Mesendoderm (in vitro differentiated cells): ENCODE measurements around the gene FRMD4A.

Source experiments
- DNase-seq: peaks from one replicate; pipeline ENCODE4 v3.0.0; 2013
- H2AK5ac ChIP-seq: 2 replicates; pipeline ENCODE4 v1.6.1; 2013; ENCODE audit warnings: low read length, inconsistent platforms
- H2BK120ac ChIP-seq: 2 replicates; pipeline ENCODE4 v1.6.1; 2013; ENCODE audit warnings: low read depth, mild to moderate bottlenecking, low read length, moderate library complexity, mixed read lengths
- H2BK15ac ChIP-seq: replicated peaks from 2 replicates; pipeline ENCODE4 v1.6.1; 2013; ENCODE audit warnings: low read depth, mild to moderate bottlenecking, moderate library complexity
- H2BK5ac ChIP-seq: 2 replicates; pipeline ENCODE4 v1.6.1; 2013; ENCODE audit warnings: low read length, inconsistent platforms
- H3K18ac ChIP-seq: 2 replicates; pipeline ENCODE4 v1.6.1; 2013; ENCODE audit warnings: mild to moderate bottlenecking, low read length, mixed read lengths
- H3K23ac ChIP-seq: one replicate; pipeline ENCODE4 v1.6.1; 2013; ENCODE audit warnings: low read length
- H3K27ac ChIP-seq: 2 replicates; pipeline ENCODE4 v1.5.1; 2013; ENCODE audit warnings: low read depth, mild to moderate bottlenecking, inconsistent platforms, low read length, moderate library complexity
- H3K27me3 ChIP-seq: 2 replicates; pipeline ENCODE4 v1.6.1; 2013; ENCODE audit warnings: low read length, control low read depth, mild to moderate bottlenecking, inconsistent platforms; ENCODE audit not compliant: insufficient read depth, poor library complexity
- H3K36me3 ChIP-seq: 2 replicates; pipeline ENCODE4 v1.6.1; 2013; ENCODE audit warnings: low read length, inconsistent platforms; ENCODE audit not compliant: control insufficient read depth, insufficient read depth
- H3K4ac ChIP-seq: one replicate; pipeline ENCODE4 v1.6.1; 2013; ENCODE audit warnings: low read depth, mild to moderate bottlenecking, low read length, moderate library complexity
- H3K4me1 ChIP-seq: 2 replicates; pipeline ENCODE4 v1.6.1; 2013; ENCODE audit warnings: low read depth, low read length, inconsistent platforms; ENCODE audit not compliant: control insufficient read depth
- H3K4me2 ChIP-seq: 2 replicates; pipeline ENCODE4 v1.6.1; 2013; ENCODE audit warnings: low read length
- H3K4me3 ChIP-seq: 2 replicates; pipeline ENCODE4 v1.5.1; 2013; ENCODE audit warnings: mild to moderate bottlenecking, low read length
- H3K56ac ChIP-seq: one replicate; pipeline ENCODE4 v1.6.1; 2013; ENCODE audit warnings: low read length
- H3K79me1 ChIP-seq: 2 replicates; pipeline ENCODE4 v1.6.1; 2013; ENCODE audit warnings: low read length, inconsistent platforms
- H3K79me2 ChIP-seq: 2 replicates; pipeline ENCODE4 v1.6.1; 2013; ENCODE audit warnings: mild to moderate bottlenecking, low read length; ENCODE audit not compliant: control insufficient read depth, insufficient read depth
- H3K9ac ChIP-seq: 2 replicates; pipeline ENCODE4 v1.6.1; 2013; ENCODE audit warnings: low read length, inconsistent platforms
- H4K5ac ChIP-seq: one replicate; pipeline ENCODE4 v1.6.1; 2013; ENCODE audit warnings: low read length
- H4K8ac ChIP-seq: one replicate; pipeline ENCODE4 v1.6.1; 2013; ENCODE audit warnings: low read depth, mild to moderate bottlenecking, control low read depth, low read length, moderate library complexity
- WGBS: extraction: QIAGEN DNeasy Blood & Tissue Kit; methylation state at CpG from one replicate; pipeline ENCODE4 v1.1.7; 2013; ENCODE audit warnings: low lambda C conversion rate, missing lambda C conversion rate; ENCODE audit not compliant: insufficient coverage; ENCODE audit errors: extremely low coverage; 5-methylcytosine and 5-hydroxymethylcytosine counted together

FRMD4A gene

DNA sequence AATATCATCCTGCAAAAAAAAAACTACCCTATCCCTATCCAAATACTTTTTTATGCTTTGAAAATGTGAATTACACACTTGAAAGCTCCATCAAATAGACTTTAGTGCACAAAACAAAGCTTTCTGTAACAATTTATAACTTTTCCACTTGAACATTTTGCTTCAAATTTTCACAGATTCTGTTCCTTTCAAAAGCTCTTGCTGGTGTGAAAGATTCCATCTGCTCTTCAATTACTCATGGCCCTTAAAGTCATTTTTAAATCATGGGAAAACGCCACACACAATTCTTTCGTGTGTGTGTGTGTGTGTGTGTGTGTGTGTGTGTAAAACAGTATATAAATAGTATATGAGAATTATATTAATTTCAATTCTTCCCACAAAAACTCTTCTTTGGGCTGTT lies 576.4 kb downstream of the FRMD4A start:
- Histone ChIP-seq H2BK15ac (no peak overlapping the region), H2AK5ac (no peak overlapping the region), H3K4me3 (no peak overlapping the region), H3K56ac (no peak overlapping the region), H3K79me1 (no peaks in the 10 kb centered on the region), H3K27ac (no peak overlapping the region), H2BK120ac (no peak overlapping the region), H3K4ac (no peak overlapping the region), H4K5ac (no peak overlapping the region), H3K4me2 (no peak overlapping the region), H3K9ac (no peak overlapping the region), H3K4me1 (peaks cover 5% of the 10 kb centered on the region), H4K8ac (no peak overlapping the region), H2BK5ac (no peak overlapping the region), H3K18ac (no peak overlapping the region), H3K23ac (no peak overlapping the region), H3K36me3 (no peaks in the 10 kb centered on the region), H3K79me2 (no peaks in the 10 kb centered on the region), H3K27me3 (no peaks in the 10 kb centered on the region)
- no peak for DNase-seq
- WGBS: no CpG with 5 or more reads among the region's 2 CpGs

DNA sequence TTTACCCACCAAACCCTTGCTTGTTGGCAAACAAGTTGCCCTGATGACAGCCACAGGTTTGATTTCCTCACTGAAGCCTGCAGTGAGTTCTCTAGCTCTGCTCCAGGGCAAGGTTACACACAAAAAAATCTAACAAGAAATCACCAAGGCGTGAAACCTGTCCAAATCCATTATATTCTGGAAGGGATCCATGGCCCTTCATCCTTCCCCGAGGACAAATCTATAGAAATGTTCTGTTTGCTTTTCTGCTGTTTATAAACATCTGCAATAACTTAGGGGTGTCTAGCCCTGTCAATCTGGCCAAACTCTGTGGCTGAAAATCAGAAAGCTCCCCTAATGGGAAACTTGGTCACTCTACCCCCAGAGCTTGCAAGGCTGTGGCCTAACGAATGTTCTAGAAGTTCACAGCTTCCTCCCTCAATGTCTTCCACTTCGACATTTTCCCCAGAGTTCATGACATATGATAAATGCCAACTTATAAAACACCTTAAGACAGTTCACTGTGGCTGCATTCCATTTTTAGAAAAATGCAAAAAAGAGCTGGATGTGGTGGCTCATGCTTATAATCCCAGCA lies 579.4 kb downstream of the FRMD4A start:
- no peaks in the 10 kb centered on the region for H3K4me1 ChIP-seq

DNA sequence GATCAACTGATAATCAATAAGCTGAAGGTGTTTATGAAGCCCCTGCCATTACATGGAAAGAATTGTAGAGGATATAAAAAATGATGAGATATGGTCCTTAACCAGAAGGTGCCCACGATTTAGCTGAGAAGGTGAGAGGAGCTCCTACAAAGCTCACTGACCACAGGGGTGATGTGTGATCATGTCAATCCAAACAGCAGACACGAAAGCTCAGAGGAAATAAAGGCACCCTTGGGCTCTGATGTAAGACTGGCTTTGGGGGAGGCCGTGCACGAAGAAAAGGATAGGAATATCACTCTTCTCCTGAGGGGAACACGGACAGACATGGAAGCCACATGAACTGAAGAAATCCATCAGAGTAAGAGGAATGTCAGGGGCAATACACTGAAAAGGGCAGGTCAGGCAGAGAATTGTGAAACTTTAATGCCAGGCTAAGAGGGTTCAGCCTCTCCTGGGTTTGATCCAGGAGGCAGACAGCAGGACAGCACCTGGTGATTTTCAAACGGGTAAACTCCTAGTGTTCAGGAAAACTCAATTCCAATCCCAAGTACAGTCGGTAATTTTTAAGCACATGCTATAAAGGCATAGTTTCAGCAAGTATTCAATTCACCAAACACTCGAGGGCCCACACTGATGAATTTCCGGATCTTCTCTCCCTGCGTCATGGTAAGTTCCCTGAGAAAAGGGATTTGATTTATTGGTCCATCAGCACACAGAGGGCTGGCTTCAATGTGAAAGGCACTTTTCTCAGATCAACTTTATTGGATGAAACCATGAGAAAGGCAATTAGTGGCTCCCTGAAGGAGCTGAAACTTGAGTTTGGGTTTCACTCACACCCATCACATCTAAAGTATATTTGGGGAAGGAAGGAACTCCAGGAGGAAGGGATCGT lies 580.2 kb downstream of the FRMD4A start:
- no peak overlapping the region for H4K5ac ChIP-seq
- H4K8ac ChIP-seq: no peak overlapping the region
- no peak overlapping the region for H3K9ac ChIP-seq
- H2BK15ac ChIP-seq: no peak overlapping the region
- H3K27me3 ChIP-seq: no peaks in the 10 kb centered on the region
- H2AK5ac ChIP-seq: no peak overlapping the region
- no peak overlapping the region for H3K4me3 ChIP-seq
- no peaks in the 10 kb centered on the region for H3K36me3 ChIP-seq
- H3K4me2 ChIP-seq: no peak overlapping the region
- no peaks in the 10 kb centered on the region for H3K4me1 ChIP-seq
- no peak overlapping the region for H2BK5ac ChIP-seq
- H2BK120ac ChIP-seq: no peak overlapping the region
- no peak overlapping the region for H3K18ac ChIP-seq
- WGBS: no CpG with 5 or more reads among the region's 11 CpGs
- H3K4ac ChIP-seq: no peak overlapping the region
- H3K56ac ChIP-seq: no peak overlapping the region
- no peaks in the 10 kb centered on the region for H3K79me2 ChIP-seq
- no peak for DNase-seq
- H3K23ac ChIP-seq: peak overlapping the region; percentile 48
- no peaks in the 10 kb centered on the region for H3K79me1 ChIP-seq
- no peak overlapping the region for H3K27ac ChIP-seq

More for the DNA sequence above, 579.4 kb downstream of the FRMD4A start:
- H2BK15ac ChIP-seq: no peak overlapping the region
- H3K79me1 ChIP-seq: no peaks in the 10 kb centered on the region
- H3K36me3 ChIP-seq: no peaks in the 10 kb centered on the region
- no peaks in the 10 kb centered on the region for H3K79me2 ChIP-seq
- DNase-seq: no peak
- H3K4me2 ChIP-seq: no peak overlapping the region
- H3K9ac ChIP-seq: no peak overlapping the region
- H3K27ac ChIP-seq: no peak overlapping the region
- no CpG with 5 or more reads among the region's 4 CpGs for WGBS
- no peak overlapping the region for H3K18ac ChIP-seq
- no peak overlapping the region for H2BK5ac ChIP-seq
- no peak overlapping the region for H4K5ac ChIP-seq
- no peak overlapping the region for H4K8ac ChIP-seq
- no peak overlapping the region for H3K23ac ChIP-seq
- H3K27me3 ChIP-seq: no peaks in the 10 kb centered on the region
- no peak overlapping the region for H3K56ac ChIP-seq
- H3K4me3 ChIP-seq: no peak overlapping the region
- H2BK120ac ChIP-seq: no peak overlapping the region
- H2AK5ac ChIP-seq: no peak overlapping the region
- H3K4ac ChIP-seq: no peak overlapping the region

DNA sequence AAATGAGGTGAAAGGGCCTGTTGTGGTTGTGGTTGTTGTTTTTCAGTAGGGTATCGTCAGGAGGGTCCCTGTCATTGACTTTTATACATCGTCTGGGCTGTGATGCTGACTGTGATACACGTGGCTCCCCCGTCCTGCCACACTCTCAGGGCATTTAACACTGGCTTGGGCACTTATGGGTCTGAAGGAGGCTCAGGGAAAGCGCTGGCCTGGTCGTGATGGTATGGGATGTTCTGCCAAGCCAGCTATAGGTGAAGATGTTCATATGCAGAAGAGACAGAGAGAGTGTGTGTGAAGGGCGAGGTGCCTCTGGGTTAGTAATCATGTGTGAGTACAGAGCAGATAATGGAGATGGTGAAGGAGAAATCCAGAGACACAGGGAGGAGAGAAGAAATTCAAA lies 585.5 kb downstream of the FRMD4A start:
- Histone ChIP-seq H3K36me3 (no peaks in the 10 kb centered on the region), H3K27ac (no peak overlapping the region), H4K5ac (no peak overlapping the region), H3K4ac (no peak overlapping the region), H2AK5ac (no peak overlapping the region), H3K56ac (no peak overlapping the region), H3K27me3 (no peaks in the 10 kb centered on the region), H3K4me2 (no peak overlapping the region), H3K4me1 (no peaks in the 10 kb centered on the region), H2BK5ac (no peak overlapping the region), H3K18ac (no peak overlapping the region), H3K79me2 (no peaks in the 10 kb centered on the region), H4K8ac (no peak overlapping the region), H3K9ac (no peak overlapping the region), H2BK120ac (no peak overlapping the region), H3K79me1 (no peaks in the 10 kb centered on the region), H2BK15ac (no peak overlapping the region), H3K4me3 (no peak overlapping the region), H3K23ac (no peak overlapping the region)
- no CpG with 5 or more reads among the region's 7 CpGs for WGBS
- no peak for DNase-seq

DNA sequence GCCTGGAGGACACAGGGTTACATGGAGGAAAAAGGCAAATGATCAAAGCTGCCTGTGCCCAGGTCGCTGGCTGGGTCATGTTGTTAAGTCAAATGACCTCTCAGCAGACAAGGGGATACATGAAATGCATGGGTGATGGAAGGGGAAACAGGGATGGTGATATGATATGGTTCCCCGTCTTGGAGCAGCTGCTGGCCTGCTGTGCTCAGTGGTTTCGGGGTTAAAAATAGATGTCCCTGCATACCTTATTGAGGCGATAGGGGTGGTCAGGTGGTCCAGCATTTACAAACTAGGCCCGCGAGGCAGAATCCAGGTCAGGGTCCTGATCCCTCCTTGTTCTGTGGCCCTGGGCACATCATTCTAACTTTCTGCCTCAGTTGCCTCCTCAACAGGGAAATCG lies 586.8 kb downstream of the FRMD4A start:
- no peak overlapping the region for H4K5ac ChIP-seq
- H3K36me3 ChIP-seq: no peaks in the 10 kb centered on the region
- H3K4me1 ChIP-seq: no peaks in the 10 kb centered on the region
- H3K79me1 ChIP-seq: no peaks in the 10 kb centered on the region
- H4K8ac ChIP-seq: no peak overlapping the region
- H2BK120ac ChIP-seq: no peak overlapping the region
- H3K27me3 ChIP-seq: no peaks in the 10 kb centered on the region
- no peaks in the 10 kb centered on the region for H3K79me2 ChIP-seq
- H3K23ac ChIP-seq: no peak overlapping the region
- no peak overlapping the region for H3K18ac ChIP-seq
- H3K4me2 ChIP-seq: no peak overlapping the region
- no peak overlapping the region for H2AK5ac ChIP-seq
- whole genome bisulfite sequencing: no CpG with 5 or more reads among the region's 7 CpGs
- no peak overlapping the region for H3K56ac ChIP-seq
- no peak overlapping the region for H3K4ac ChIP-seq
- no peak overlapping the region for H2BK15ac ChIP-seq
- DNase-seq: no peak
- no peak overlapping the region for H2BK5ac ChIP-seq
- no peak overlapping the region for H3K27ac ChIP-seq
- H3K9ac ChIP-seq: no peak overlapping the region
- no peak overlapping the region for H3K4me3 ChIP-seq
